ENCODE data around the gene SEC62.

SEC62 gene

DNA sequence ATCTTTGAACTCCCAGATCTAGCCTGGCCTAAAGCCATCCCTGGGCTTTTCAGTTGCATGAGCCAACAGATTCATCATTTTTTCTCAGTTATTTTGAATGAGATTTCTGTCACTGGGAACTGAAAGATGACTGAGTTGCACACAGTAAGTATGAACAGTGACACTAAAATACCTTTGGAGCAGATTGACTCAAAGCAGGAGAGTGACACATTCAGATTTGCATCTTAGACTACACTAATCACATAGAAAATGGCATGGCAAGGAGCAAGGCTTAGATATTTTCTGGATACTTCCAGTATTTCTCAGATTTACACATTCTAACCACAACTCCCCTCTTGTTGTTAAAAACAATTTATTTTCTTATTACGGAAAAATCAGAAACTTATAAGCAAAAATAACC lies 32.8 kb downstream of the SEC62 start:
- DNase-seq (ENCODE audit: extremely low spot score) = no peak
- TF ChIP-seq SUZ12 (IDR thresholded peaks at IDR 0.05) (no peak), BHLHE40 (IDR thresholded peaks at IDR 0.05; ENCODE audit: borderline replicate concordance) (no peak), LEF1 (IDR thresholded peaks at IDR 0.05; ENCODE audit: borderline replicate concordance) (no peak), HDGF (IDR thresholded peaks at IDR 0.05; ENCODE audit: borderline replicate concordance) (no peak), ZNF384 (IDR thresholded peaks at IDR 0.05) (no peak), FOXK2 (IDR thresholded peaks at IDR 0.05) (no peak), SP1 (IDR thresholded peaks at IDR 0.05) (no peak), ARNT (IDR thresholded peaks at IDR 0.05) (no peak), L3MBTL2 (conservative IDR thresholded peaks at IDR 0.05) (no peak), FOXM1 (IDR thresholded peaks at IDR 0.05; ENCODE audit: borderline replicate concordance) (no peak), NFRKB (IDR thresholded peaks at IDR 0.05) (no peak), TARDBP (IDR thresholded peaks at IDR 0.05) (no peak), FOXA1 (IDR thresholded peaks at IDR 0.05) (no peak), ELF4 (IDR thresholded peaks at IDR 0.05) (no peak)
- TF ChIP-seq, protein P1, sequence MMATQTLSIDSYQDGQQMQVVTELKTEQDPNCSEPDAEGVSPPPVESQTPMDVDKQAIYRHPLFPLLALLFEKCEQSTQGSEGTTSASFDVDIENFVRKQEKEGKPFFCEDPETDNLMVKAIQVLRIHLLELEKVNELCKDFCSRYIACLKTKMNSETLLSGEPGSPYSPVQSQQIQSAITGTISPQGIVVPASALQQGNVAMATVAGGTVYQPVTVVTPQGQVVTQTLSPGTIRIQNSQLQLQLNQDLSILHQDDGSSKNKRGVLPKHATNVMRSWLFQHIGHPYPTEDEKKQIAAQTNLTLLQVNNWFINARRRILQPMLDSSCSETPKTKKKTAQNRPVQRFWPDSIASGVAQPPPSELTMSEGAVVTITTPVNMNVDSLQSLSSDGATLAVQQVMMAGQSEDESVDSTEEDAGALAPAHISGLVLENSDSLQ (IDR thresholded peaks at IDR 0.05) = no peak
- ChIA-PET CTCF (no interaction called here), POLR2A (no interaction called here)

DNA sequence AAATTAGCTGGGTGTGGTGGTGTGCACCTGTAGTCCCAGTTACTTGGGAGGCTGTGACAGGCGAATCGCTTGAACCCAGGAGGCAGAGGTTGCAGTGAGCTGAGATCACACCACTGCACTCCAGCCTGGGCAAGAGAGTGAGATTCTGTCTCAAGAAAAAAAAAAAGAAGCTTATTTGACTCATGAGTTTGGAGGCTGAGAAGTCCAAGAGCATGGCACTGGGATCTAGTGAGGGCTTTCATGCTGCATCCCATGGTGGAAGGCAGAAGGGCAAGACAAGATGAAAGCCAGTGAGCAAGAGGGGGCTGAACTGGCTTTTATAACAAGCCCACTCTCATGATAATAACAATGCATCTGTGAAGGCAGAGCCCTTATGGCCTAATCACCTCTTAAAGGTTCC lies 33.4 kb downstream of the SEC62 start:
- CTCF ChIA-PET = no interaction called here

DNA sequence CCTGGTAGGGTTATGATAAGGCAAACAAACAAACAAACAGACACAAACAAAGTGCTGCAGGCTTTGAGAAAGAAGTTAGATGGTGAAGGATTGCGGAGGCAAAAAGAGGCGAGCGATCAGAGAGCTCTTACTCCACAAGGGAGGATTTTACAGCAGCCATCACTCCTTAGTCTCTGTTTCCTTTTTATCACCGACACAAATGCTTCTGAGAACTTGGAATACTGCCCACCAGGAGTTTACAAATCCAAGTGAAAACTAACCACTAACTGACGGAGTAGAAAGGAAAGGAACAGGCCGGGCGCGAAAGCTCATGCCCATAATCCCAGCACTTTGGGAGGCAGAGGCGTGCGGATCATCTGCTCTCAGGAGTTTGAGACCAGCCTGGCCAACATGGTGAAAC lies 35.6 kb downstream of the SEC62 start:
- POLR2A ChIA-PET = no interaction called here
- TF ChIP-seq ELF4 (IDR thresholded peaks at IDR 0.05) (no peak), CTBP1 (IDR thresholded peaks at IDR 0.05; ENCODE audit: borderline replicate concordance) (no peak), L3MBTL2 (conservative IDR thresholded peaks at IDR 0.05) (no peak), SP1 (IDR thresholded peaks at IDR 0.05) (no peak), HDGF (IDR thresholded peaks at IDR 0.05; ENCODE audit: borderline replicate concordance) (no peak), ZNF384 (IDR thresholded peaks at IDR 0.05) (no peak), FOXA1 (IDR thresholded peaks at IDR 0.05) (no peak)
- CTCF ChIA-PET = interaction anchor here (0.7 kb wide), 1 partner anchor 140 kb away, joined by 3 read pairs; no protein-coding TSS in a partner anchor
- no peak for DNase-seq (ENCODE audit: extremely low spot score)

More for the DNA sequence above, 33.4 kb downstream of the SEC62 start:
- POLR2A ChIA-PET = no interaction called here
- TF ChIP-seq HDGF (IDR thresholded peaks at IDR 0.05; ENCODE audit: borderline replicate concordance) (no peak), BHLHE40 (IDR thresholded peaks at IDR 0.05; ENCODE audit: borderline replicate concordance) (no peak), SUZ12 (IDR thresholded peaks at IDR 0.05) (no peak), SP1 (IDR thresholded peaks at IDR 0.05) (no peak), ARNT (IDR thresholded peaks at IDR 0.05) (no peak), FOXK2 (IDR thresholded peaks at IDR 0.05) (no peak), CTBP1 (IDR thresholded peaks at IDR 0.05; ENCODE audit: borderline replicate concordance) (no peak), NFRKB (IDR thresholded peaks at IDR 0.05) (no peak), ELF4 (IDR thresholded peaks at IDR 0.05) (no peak), FOXM1 (IDR thresholded peaks at IDR 0.05; ENCODE audit: borderline replicate concordance) (no peak), FOXA1 (IDR thresholded peaks at IDR 0.05) (no peak), TARDBP (IDR thresholded peaks at IDR 0.05) (no peak)
- TF ChIP-seq, protein P1 (IDR thresholded peaks at IDR 0.05) = no peak
- no peak for DNase-seq (ENCODE audit: extremely low spot score)

DNA sequence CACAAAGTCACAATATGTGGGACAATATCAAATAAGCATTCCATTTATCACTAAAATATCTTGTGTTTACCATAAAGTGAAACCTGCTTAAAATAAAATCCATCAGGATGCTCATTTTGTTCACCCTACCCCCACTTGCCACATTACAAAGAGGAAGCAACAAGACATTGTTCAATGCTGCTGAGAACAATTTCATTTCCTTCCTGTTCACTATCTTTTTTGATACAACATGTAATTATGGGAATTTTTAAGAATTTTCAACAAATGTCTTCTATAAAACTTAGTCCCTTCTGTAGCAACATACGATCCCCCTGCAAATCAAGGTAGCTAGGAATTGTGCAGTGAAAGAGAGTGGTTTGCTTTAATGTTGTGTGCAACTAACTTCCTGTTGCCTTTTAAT lies 36.3 kb downstream of the SEC62 start:
- ChIA-PET POLR2A (no interaction called here), CTCF (no interaction called here)
- TF ChIP-seq SP1 (IDR thresholded peaks at IDR 0.05) = no peak
- no peak for TF ChIP-seq FOXA1 (IDR thresholded peaks at IDR 0.05)
- no peak for TF ChIP-seq SUZ12 (IDR thresholded peaks at IDR 0.05)
- no peak for TF ChIP-seq FOXM1 (IDR thresholded peaks at IDR 0.05; ENCODE audit: borderline replicate concordance)
- no peak for TF ChIP-seq HDGF (IDR thresholded peaks at IDR 0.05; ENCODE audit: borderline replicate concordance)
- TF ChIP-seq FOXK2 (IDR thresholded peaks at IDR 0.05) = no peak
- no peak for DNase-seq (ENCODE audit: extremely low spot score)

DNA sequence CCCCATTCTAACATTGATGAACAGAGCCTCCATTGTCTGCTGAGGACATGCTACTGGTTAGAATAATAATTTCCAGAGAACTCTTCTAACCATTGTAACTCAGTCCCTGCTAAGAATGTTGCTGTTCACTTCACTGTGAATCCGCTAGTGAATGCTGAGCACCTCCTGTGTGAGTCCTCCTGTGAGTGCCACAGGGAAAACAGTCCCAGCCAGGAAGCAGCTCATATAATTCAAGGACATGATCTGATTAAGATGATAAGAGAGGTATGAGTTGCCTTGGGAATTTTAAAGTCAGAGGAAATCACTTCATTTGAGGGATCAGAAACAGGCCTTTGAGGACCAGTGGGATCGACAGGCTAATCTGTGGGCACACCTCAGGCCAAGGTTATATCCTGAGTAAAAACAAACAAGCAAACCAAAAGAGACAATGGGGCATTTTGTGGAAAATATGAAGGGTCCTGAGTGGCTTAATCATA lies 37.3 kb downstream of the SEC62 start:
- TF ChIP-seq ZNF384 (IDR thresholded peaks at IDR 0.05) = no peak
- TF ChIP-seq L3MBTL2 (conservative IDR thresholded peaks at IDR 0.05) = no peak
- POLR2A ChIA-PET = no interaction called here
- CTCF ChIA-PET = no interaction called here
- DNase-seq (ENCODE audit: extremely low spot score) = no peak

DNA sequence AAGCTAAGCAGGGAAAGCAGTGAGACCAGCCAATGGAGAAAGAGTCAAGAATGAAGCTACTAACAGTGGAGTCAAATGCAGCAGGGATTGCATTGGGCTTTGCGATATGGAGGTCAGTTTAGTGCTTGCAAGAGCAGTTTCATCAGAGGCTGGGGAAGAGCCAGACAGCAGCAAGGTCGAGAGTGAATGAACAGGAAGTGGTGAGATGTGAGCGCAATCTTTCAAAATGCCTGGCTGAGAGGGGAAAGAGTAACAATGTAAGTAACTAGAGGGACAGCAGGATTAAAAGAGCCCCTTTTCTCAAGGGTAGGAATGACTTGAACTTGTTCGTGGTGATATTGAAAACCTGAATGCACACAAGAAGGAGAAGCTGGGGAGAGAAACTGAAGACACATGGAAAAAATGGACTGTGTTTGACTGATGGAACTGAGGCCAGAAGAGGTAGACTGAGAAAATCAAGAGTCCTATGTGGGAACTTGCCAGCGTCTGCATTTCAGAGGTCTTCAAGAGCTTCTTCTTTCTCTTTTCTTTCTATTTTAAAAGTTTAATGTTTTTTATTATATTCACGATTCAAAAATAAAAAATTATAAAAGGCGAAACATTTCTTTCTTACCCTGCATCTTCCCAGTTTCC lies 40.5 kb downstream of the SEC62 start:
- ChIA-PET CTCF (interaction anchor here (0.6 to 0.7 kb wide), 2 partner anchors 13 to 32 kb away, joined by 3 to 4 read pairs; no protein-coding TSS in a partner anchor), POLR2A (interaction anchor here (0.6 kb wide), 1 partner anchor 796 kb away, joined by 3 read pairs; no protein-coding TSS in a partner anchor)

More for the DNA sequence above, 40.5 kb downstream of the SEC62 start:
- TF ChIP-seq TARDBP (IDR thresholded peaks at IDR 0.05) (no peak), CTBP1 (IDR thresholded peaks at IDR 0.05; ENCODE audit: borderline replicate concordance) (no peak), L3MBTL2 (conservative IDR thresholded peaks at IDR 0.05) (no peak), BHLHE40 (IDR thresholded peaks at IDR 0.05; ENCODE audit: borderline replicate concordance) (no peak), SP1 (IDR thresholded peaks at IDR 0.05) (no peak), ARNT (IDR thresholded peaks at IDR 0.05) (no peak), ELF4 (IDR thresholded peaks at IDR 0.05) (no peak), FOXM1 (IDR thresholded peaks at IDR 0.05; ENCODE audit: borderline replicate concordance) (no peak), SUZ12 (IDR thresholded peaks at IDR 0.05) (no peak), FOXK2 (IDR thresholded peaks at IDR 0.05) (no peak), ZNF384 (IDR thresholded peaks at IDR 0.05) (no peak), HDGF (IDR thresholded peaks at IDR 0.05; ENCODE audit: borderline replicate concordance) (no peak), FOXA1 (IDR thresholded peaks at IDR 0.05) (no peak), NFRKB (IDR thresholded peaks at IDR 0.05) (no peak), LEF1 (IDR thresholded peaks at IDR 0.05; ENCODE audit: borderline replicate concordance) (no peak)
- no peak for DNase-seq (ENCODE audit: extremely low spot score)
